Cardiac fibroblast (primary cell): ENCODE measurements around the gene IRAG1.

Experiments used
- DNase-seq, 2 donors: peaks; one replicate each; pipeline versions ENCODE4 v3.0.0 to v3.0.0-alpha.2; 2010; ENCODE audit warnings: low read depth in 2 of 2
- H3K4me3 ChIP-seq, 2 donors: replicated peaks in 1 of 2; 1 replicate in 1 of 2; 2 replicates in 1 of 2; pipeline ENCODE4 v1.5.1; 2011; ENCODE audit warnings: low read depth in 2 of 2, low read length in 2 of 2, mild to moderate bottlenecking in 2 of 2, moderate library complexity in 1 of 2
- CTCF ChIP-seq: IDR thresholded peaks from one replicate; pipeline ENCODE4 v1.5.1; 2011; ENCODE audit warnings: low read depth, mild to moderate bottlenecking, low read length, inconsistent platforms

The IRAG1 gene

GRCh38 chr11:10679644-10680043, 13.9 kb downstream of the IRAG1 start:
- DNase-seq = no peak

GRCh38 chr11:10678101-10678500, 15.5 kb downstream of the IRAG1 start:
- no peak for TF ChIP-seq CTCF
- no peak overlapping the region for H3K4me3 ChIP-seq
- DNase-seq = no peak

More at GRCh38 chr11:10679644-10680043, 13.9 kb downstream of the IRAG1 start:
- H3K4me3 ChIP-seq = no peak overlapping the region
- TF ChIP-seq CTCF = no peak

GRCh38 chr11:10676919-10677318, 16.6 kb downstream of the IRAG1 start:
- no peak for DNase-seq
- H3K4me3 ChIP-seq = no peak overlapping the region
- TF ChIP-seq CTCF = no peak

- DNase-seq = peak in 1 of 2 donors; percentile 20
- TF ChIP-seq CTCF = no peak
- H3K4me3 ChIP-seq = no peak overlapping the region
These were observed 18.6 kb downstream of the IRAG1 start for GRCh38 chr11:10674911-10675440.

- no peak for TF ChIP-seq CTCF
- no peak for DNase-seq
- no peak overlapping the region for H3K4me3 ChIP-seq
These were observed 19.1 kb downstream of the IRAG1 start for GRCh38 chr11:10674440-10674855.

- H3K4me3 ChIP-seq = no peak overlapping the region
- no peak for DNase-seq
- TF ChIP-seq CTCF = no peak
These were observed 20.0 kb downstream of the IRAG1 start for GRCh38 chr11:10673501-10674062.

- no peak overlapping the region for H3K4me3 ChIP-seq
- DNase-seq = no peak
- no peak for TF ChIP-seq CTCF
These were observed 23.5 kb downstream of the IRAG1 start for GRCh38 chr11:10670099-10670498.
